HG02642 (cell line): Measurements from ENCODE around the gene SLC4A1.

Experiments
- ATAC-seq: cut with Tn5 transposase; IDR thresholded peaks from one replicate; pipeline ENCODE4 v1.9.1; 2021; ENCODE audit warnings: mild to moderate bottlenecking; ENCODE audit not compliant: unreplicated experiment, poor library complexity

Gene SLC4A1

GRCh38 chr17:44267818-44268490, at the start of gene SLC4A1:
TSS of gene SLC4A1 (minus strand) at chr17:44268135. CDS start at chr17:44262866, 5,269 bp downstream.
- ATAC-seq: no peak

- no peak for ATAC-seq
Measured at GRCh38 chr17:44317545-44317944, 49.6 kb upstream of the SLC4A1 start.

GRCh38 chr17:44315760-44316731, 48.1 kb upstream of the SLC4A1 start:
- no peak for ATAC-seq

GRCh38 chr17:44314869-44315661, 47.1 kb upstream of the SLC4A1 start:
- ATAC-seq: no peak

GRCh38 chr17:44314524-44314868, 46.6 kb upstream of the SLC4A1 start:
- no peak for ATAC-seq

GRCh38 chr17:44314031-44314430, 46.1 kb upstream of the SLC4A1 start:
- no peak for ATAC-seq

GRCh38 chr17:44312396-44313104, 44.6 kb upstream of the SLC4A1 start:
- no peak for ATAC-seq

- ATAC-seq: no peak
Measured at GRCh38 chr17:44311562-44312181, 43.7 kb upstream of the SLC4A1 start.

- no peak for ATAC-seq
Measured at GRCh38 chr17:44310609-44311376, 42.9 kb upstream of the SLC4A1 start.

GRCh38 chr17:44310188-44310587, 42.3 kb upstream of the SLC4A1 start:
- ATAC-seq: no peak

GRCh38 chr17:44309472-44309871, 41.5 kb upstream of the SLC4A1 start:
- ATAC-seq: no peak

- no peak for ATAC-seq
Measured at GRCh38 chr17:44308865-44309264, 40.9 kb upstream of the SLC4A1 start.

- ATAC-seq: peak; percentile 54
Measured at GRCh38 chr17:44308320-44308818, 40.4 kb upstream of the SLC4A1 start, which contains the start of gene RUNDC3A. TSS of gene RUNDC3A (plus strand) at chr17:44308601. CDS start at chr17:44308833, 232 bp downstream.

GRCh38 chr17:44307387-44308186, 39.7 kb upstream of the SLC4A1 start:
- no peak for ATAC-seq

- ATAC-seq: no peak
Measured at GRCh38 chr17:44304651-44305050, 36.7 kb upstream of the SLC4A1 start.

GRCh38 chr17:44297975-44298374, 30.0 kb upstream of the SLC4A1 start:
- ATAC-seq: no peak

GRCh38 chr17:44293509-44294226, 25.7 kb upstream of the SLC4A1 start:
- ATAC-seq: no peak
